ENCODE results near the gene NUDT14. TPM values are rescaled to one million over a fixed set of nuclear protein-coding genes. Genes with fewer than 3 reads are reported as not detected.

Gene NUDT14
- total RNA-seq, 1 experiment from 2014 or later: 75.3 TPM

DNA sequence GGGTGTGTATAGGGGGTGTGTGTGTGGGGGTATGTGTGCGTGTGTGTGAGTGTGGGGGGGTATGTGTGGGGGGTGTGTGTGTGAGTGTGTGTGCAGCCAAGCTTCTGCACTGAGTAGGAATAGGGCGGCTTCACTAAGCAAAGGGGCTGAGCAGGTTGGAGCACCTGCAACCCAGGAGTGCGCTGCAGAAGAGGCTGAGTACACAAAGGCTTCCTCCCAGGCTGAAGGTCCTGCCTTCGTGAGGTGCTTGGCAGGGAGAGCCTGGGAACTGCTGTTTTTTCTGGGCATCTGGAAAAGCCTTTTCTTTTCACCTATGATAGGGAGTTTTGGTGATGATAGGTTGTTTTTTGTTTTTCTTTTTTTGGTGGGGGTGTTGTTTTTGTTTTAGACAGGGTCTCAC is 6.0 kb upstream of the NUDT14 start:
- ATAC-seq: no peak
- TF ChIP-seq SIN3A (IDR thresholded peaks at IDR 0.05; ENCODE audit: borderline replicate concordance, insufficient read depth, low read depth, low read length) (no peak), TCF7L2 (IDR thresholded peaks at IDR 0.05; ENCODE audit: low read depth, low read length) (no peak), POLR2AphosphoS5 (IDR thresholded peaks at IDR 0.05; ENCODE audit: low read depth, low read length) (no peak)
- TF ChIP-seq, protein P1, sequence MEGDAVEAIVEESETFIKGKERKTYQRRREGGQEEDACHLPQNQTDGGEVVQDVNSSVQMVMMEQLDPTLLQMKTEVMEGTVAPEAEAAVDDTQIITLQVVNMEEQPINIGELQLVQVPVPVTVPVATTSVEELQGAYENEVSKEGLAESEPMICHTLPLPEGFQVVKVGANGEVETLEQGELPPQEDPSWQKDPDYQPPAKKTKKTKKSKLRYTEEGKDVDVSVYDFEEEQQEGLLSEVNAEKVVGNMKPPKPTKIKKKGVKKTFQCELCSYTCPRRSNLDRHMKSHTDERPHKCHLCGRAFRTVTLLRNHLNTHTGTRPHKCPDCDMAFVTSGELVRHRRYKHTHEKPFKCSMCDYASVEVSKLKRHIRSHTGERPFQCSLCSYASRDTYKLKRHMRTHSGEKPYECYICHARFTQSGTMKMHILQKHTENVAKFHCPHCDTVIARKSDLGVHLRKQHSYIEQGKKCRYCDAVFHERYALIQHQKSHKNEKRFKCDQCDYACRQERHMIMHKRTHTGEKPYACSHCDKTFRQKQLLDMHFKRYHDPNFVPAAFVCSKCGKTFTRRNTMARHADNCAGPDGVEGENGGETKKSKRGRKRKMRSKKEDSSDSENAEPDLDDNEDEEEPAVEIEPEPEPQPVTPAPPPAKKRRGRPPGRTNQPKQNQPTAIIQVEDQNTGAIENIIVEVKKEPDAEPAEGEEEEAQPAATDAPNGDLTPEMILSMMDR (IDR thresholded peaks at IDR 0.05): no peak
- TF ChIP-seq, protein P2, sequence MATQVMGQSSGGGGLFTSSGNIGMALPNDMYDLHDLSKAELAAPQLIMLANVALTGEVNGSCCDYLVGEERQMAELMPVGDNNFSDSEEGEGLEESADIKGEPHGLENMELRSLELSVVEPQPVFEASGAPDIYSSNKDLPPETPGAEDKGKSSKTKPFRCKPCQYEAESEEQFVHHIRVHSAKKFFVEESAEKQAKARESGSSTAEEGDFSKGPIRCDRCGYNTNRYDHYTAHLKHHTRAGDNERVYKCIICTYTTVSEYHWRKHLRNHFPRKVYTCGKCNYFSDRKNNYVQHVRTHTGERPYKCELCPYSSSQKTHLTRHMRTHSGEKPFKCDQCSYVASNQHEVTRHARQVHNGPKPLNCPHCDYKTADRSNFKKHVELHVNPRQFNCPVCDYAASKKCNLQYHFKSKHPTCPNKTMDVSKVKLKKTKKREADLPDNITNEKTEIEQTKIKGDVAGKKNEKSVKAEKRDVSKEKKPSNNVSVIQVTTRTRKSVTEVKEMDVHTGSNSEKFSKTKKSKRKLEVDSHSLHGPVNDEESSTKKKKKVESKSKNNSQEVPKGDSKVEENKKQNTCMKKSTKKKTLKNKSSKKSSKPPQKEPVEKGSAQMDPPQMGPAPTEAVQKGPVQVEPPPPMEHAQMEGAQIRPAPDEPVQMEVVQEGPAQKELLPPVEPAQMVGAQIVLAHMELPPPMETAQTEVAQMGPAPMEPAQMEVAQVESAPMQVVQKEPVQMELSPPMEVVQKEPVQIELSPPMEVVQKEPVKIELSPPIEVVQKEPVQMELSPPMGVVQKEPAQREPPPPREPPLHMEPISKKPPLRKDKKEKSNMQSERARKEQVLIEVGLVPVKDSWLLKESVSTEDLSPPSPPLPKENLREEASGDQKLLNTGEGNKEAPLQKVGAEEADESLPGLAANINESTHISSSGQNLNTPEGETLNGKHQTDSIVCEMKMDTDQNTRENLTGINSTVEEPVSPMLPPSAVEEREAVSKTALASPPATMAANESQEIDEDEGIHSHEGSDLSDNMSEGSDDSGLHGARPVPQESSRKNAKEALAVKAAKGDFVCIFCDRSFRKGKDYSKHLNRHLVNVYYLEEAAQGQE (IDR thresholded peaks at IDR 0.05; ENCODE audit: insufficient read depth in 1 of 2, low read depth in 2 of 2, low read length in 1 of 2): no peak
- no TSS peak for BruUV-seq (replicated peaks)
- H3K36me3 ChIP-seq (ENCODE audit: control insufficient read depth, insufficient read depth, low read length): no peaks in the 10 kb centered on the region
- POLR2A ChIA-PET: no interaction called here
- in situ Hi-C loops (cut with HindIII; ENCODE audit: low pct_unique_long_range_greater_than_20kb, low sequenced_read_pairs): no loop called here
- intact Hi-C loops (cut with micrococcal nuclease; ENCODE audit: unreplicated experiment): no loop called here
- no peaks in the 10 kb centered on the region; the same call in 1 of the 2 replicates for H3K4me1 ChIP-seq (ENCODE audit: control insufficient read depth, insufficient read depth, low read length)
- H3K4me3 ChIP-seq (ENCODE audit: low read depth in 2 of 2, low read length in 2 of 2): no peak overlapping the region
- CTCF ChIA-PET: no interaction called here
- no peaks in the 10 kb centered on the region for H3K27me3 ChIP-seq (ENCODE audit: control insufficient read depth, insufficient read depth, low read length)
- H3K9me3 ChIP-seq (ENCODE audit: control insufficient read depth, insufficient read depth, low read depth, low read length): no peaks in the 10 kb centered on the region
- no peak for DNase-seq (ENCODE audit: low read depth, low spot score)
- no peak overlapping the region for H3K27ac ChIP-seq (ENCODE audit: low read length)

DNA sequence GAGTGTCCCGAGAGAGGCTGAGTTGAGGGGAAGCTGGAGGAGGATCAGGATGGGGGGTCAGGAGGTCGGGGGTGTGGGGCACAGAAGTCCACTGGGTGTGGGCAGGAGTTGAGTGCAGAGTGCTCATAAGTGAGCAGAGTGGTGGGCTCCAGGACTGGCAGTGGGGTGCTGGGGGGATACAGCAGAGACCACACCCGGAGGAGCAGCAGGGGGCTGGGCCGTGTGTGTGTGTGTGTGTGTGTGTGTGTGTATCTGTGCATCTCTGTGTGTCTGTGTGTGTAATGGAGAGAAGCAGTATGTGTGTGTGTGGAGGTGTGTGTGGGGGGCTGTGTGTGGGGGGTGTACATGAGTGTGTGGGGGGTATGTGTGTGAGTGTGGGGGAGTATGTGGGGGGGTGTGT is 4.9 kb upstream of the NUDT14 start:
- ChIA-PET CTCF (interaction anchor here (0.6 kb wide), 3 partner anchors 21 to 290 kb away, joined by 4 to 9 read pairs (median 4); no protein-coding TSS in a partner anchor), POLR2A (no interaction called here)
- no TSS peak for BruUV-seq (replicated peaks)
- no peaks in the 10 kb centered on the region for H3K27me3 ChIP-seq (ENCODE audit: control insufficient read depth, insufficient read depth, low read length)
- H3K36me3 ChIP-seq (ENCODE audit: control insufficient read depth, insufficient read depth, low read length): no peaks in the 10 kb centered on the region
- DNase-seq (ENCODE audit: low read depth, low spot score) (no peak), ATAC-seq (no peak)
- H3K4me1 ChIP-seq (ENCODE audit: control insufficient read depth, insufficient read depth, low read length): no peaks in the 10 kb centered on the region; the same call in 1 of the 2 replicates
- TF ChIP-seq SIN3A (IDR thresholded peaks at IDR 0.05; ENCODE audit: borderline replicate concordance, insufficient read depth, low read depth, low read length) (no peak), TCF7L2 (IDR thresholded peaks at IDR 0.05; ENCODE audit: low read depth, low read length) (no peak), POLR2AphosphoS5 (IDR thresholded peaks at IDR 0.05; ENCODE audit: low read depth, low read length) (no peak)
- TF ChIP-seq, protein P1 (IDR thresholded peaks at IDR 0.05): no peak
- TF ChIP-seq, protein P2 (IDR thresholded peaks at IDR 0.05; ENCODE audit: insufficient read depth in 1 of 2, low read depth in 2 of 2, low read length in 1 of 2): no peak
- no peaks in the 10 kb centered on the region for H3K9me3 ChIP-seq (ENCODE audit: control insufficient read depth, insufficient read depth, low read depth, low read length)
- in situ Hi-C loops (cut with HindIII; ENCODE audit: low pct_unique_long_range_greater_than_20kb, low sequenced_read_pairs): no loop called here
- no peak overlapping the region for H3K27ac ChIP-seq (ENCODE audit: low read length)
- intact Hi-C loops (cut with micrococcal nuclease; ENCODE audit: unreplicated experiment): no loop called here
- H3K4me3 ChIP-seq (ENCODE audit: low read depth in 2 of 2, low read length in 2 of 2): no peak overlapping the region
